Keratinocyte (primary cell): ENCODE results near the gene ADGRA1. TPM values are rescaled to one million over a fixed set of nuclear protein-coding genes. Genes with fewer than 3 reads are reported as not detected.

Experiments
- DNase-seq: peaks from one replicate; pipeline ENCODE4 v3.0.0-alpha.2; 2011; ENCODE audit warnings: low read depth, missing footprints, low spot score
- FAIRE-seq: peaks from 2 replicates; lab custom pipeline; 2011; peaks lifted over from hg19 to GRCh38; lab: Jason Lieb, UNC
- H2AFZ ChIP-seq: 2 replicates; pipeline ENCODE4 v1.6.0; 2012; ENCODE audit warnings: low read length, control low read depth, inconsistent platforms; ENCODE audit not compliant: control insufficient read depth
- H3K27ac ChIP-seq: 2 replicates; pipeline ENCODE4 v1.5.1; 2011; ENCODE audit warnings: low read length; ENCODE audit not compliant: control insufficient read depth, insufficient read depth
- H3K27me3 ChIP-seq: 3 replicates; pipeline ENCODE4 v1.6.0; 2011; ENCODE audit warnings: low read length; ENCODE audit not compliant: control insufficient read depth, insufficient read depth; ENCODE audit errors: extremely low read depth
- H3K36me3 ChIP-seq, 2 experiments: 2 replicates in 1 of 2; 3 replicates in 1 of 2; pipeline ENCODE4 v1.5.1; 2011; ENCODE audit warnings: low read length in 2 of 2, mild to moderate bottlenecking in 1 of 2; ENCODE audit not compliant: control insufficient read depth in 2 of 2, insufficient read depth in 2 of 2; ENCODE audit errors: extremely low read depth in 1 of 2
- H3K4me1 ChIP-seq: 3 replicates; pipeline ENCODE4 v1.5.1; 2011; ENCODE audit warnings: low read length; ENCODE audit not compliant: control insufficient read depth, insufficient read depth; ENCODE audit errors: extremely low read depth
- H3K4me2 ChIP-seq: 3 replicates; pipeline ENCODE4 v1.6.0; 2011; ENCODE audit warnings: low read depth, low read length; ENCODE audit not compliant: control insufficient read depth, insufficient read depth; ENCODE audit errors: extremely low read depth
- H3K4me3 ChIP-seq, 3 experiments: fragments of 200-600 bp in 1 of 3; sonication (generic) in 1 of 3; 2 replicates in 2 of 3; 3 replicates in 1 of 3; pipeline ENCODE4 v1.5.1; 2011 to 2016; ENCODE audit warnings: low read length in 3 of 3, mild to moderate bottlenecking in 3 of 3, control low read depth in 2 of 3, inconsistent platforms in 1 of 3, low read depth in 1 of 3, mixed read lengths in 1 of 3, mixed run types in 1 of 3, moderate library complexity in 1 of 3; ENCODE audit not compliant: control insufficient read depth in 2 of 3, insufficient read depth in 2 of 3; ENCODE audit errors: extremely low read depth in 1 of 3
- H3K79me2 ChIP-seq: 2 replicates; pipeline ENCODE4 v1.6.0; 2012; ENCODE audit warnings: low read length; ENCODE audit not compliant: control insufficient read depth, insufficient read depth
- H3K9ac ChIP-seq: 3 replicates; pipeline ENCODE4 v1.6.0; 2011; ENCODE audit warnings: low read length; ENCODE audit not compliant: control insufficient read depth, insufficient read depth; ENCODE audit errors: extremely low read depth
- H3K9me1 ChIP-seq: 3 replicates; pipeline ENCODE4 v1.6.0; 2011; ENCODE audit warnings: low read length; ENCODE audit not compliant: control insufficient read depth, insufficient read depth; ENCODE audit errors: extremely low read depth
- H3K9me3 ChIP-seq: 2 replicates; pipeline ENCODE4 v1.5.1; 2012; ENCODE audit warnings: low read depth, low read length; ENCODE audit not compliant: control insufficient read depth
- H4K20me1 ChIP-seq: 3 replicates; pipeline ENCODE4 v1.6.0; 2011; ENCODE audit warnings: low read length; ENCODE audit not compliant: control insufficient read depth, insufficient read depth; ENCODE audit errors: extremely low read depth
- CTCF ChIP-seq, 3 experiments: IDR thresholded peaks in 1 of 3; conservative IDR thresholded peaks in 1 of 3; optimal IDR thresholded peaks in 1 of 3; 2 replicates in 2 of 3; 3 replicates in 1 of 3; pipeline versions ENCODE3 to v1.5.1; 2011; ENCODE audit warnings: low read length in 3 of 3, mild to moderate bottlenecking in 3 of 3, moderate library complexity in 2 of 3, control low read depth in 1 of 3, inconsistent platforms in 1 of 3; ENCODE audit not compliant: insufficient read depth in 2 of 3; ENCODE audit errors: extremely low read depth in 1 of 3
- EZH2 ChIP-seq: IDR thresholded peaks from one replicate; pipeline ENCODE4 v1.6.1; 2012; ENCODE audit warnings: inconsistent platforms, mild to moderate bottlenecking, low read length, moderate library complexity
- dilution Hi-C: fragments of 300-500 bp; cut with MboI; formaldehyde crosslinking; loops from one replicate; pipeline ENCODE4 v1.7.0; 2020; ENCODE audit warnings: low sequenced_read_pairs; ENCODE audit not compliant: extremely low pct_ligation_motif_present
- polyA plus RNA-seq, 5 experiments: library from polyadenylated mRNA; depleted of rRNA in 3 of 5; stranded (reverse) in 3 of 5; stranded (forward) in 1 of 5; unstranded in 1 of 5; fragments of >200 nt; gene quantifications; 1 replicate in 1 of 5; 2 replicates in 3 of 5; 3 replicates in 1 of 5; pipeline versions ENCODE4 v1.2.1 to v1.2.3, GENCODE V29; 2011 to 2012; ENCODE audit warnings: missing spikeins in 2 of 5, low read depth in 1 of 5, low replicate concordance in 1 of 5

ADGRA1 gene
- polyA plus RNA-seq, 1 donor (not counting 4 experiments of a cell fraction or from before 2014, with no cell fraction given): not detected

GRCh38 chr10:133070405-133070804 lies 17.3 kb upstream of the ADGRA1 start:
- H3K9me3 ChIP-seq: peaks cover 2% of the 10 kb centered on the region
- no peaks in the 10 kb centered on the region for H3K36me3 ChIP-seq
- no peaks in the 10 kb centered on the region for H3K4me1 ChIP-seq
- H2AFZ ChIP-seq: no peak overlapping the region
- no peak overlapping the region for H3K27ac ChIP-seq
- DNase-seq (no peak), FAIRE-seq (no peak)
- H3K9me1 ChIP-seq: no peaks in the 10 kb centered on the region
- no peak overlapping the region for H3K9ac ChIP-seq
- H3K4me2 ChIP-seq: no peak overlapping the region
- H3K79me2 ChIP-seq: no peaks in the 10 kb centered on the region
- no peaks in the 10 kb centered on the region for H3K27me3 ChIP-seq
- no peak overlapping the region for H3K4me3 ChIP-seq
- TF ChIP-seq EZH2: no peak
- TF ChIP-seq CTCF (optimal IDR thresholded peaks at IDR 0.05 in 1 of 3, IDR thresholded peaks at IDR 0.05 in 1 of 3, conservative IDR thresholded peaks at IDR 0.05 in 1 of 3; ENCODE audit: extremely low read depth in 1 of 3, insufficient read depth in 2 of 3, low read length in 3 of 3): no peak
- no peaks in the 10 kb centered on the region for H4K20me1 ChIP-seq
- dilution Hi-C loops: no loop called here

GRCh38 chr10:133070810-133071209 lies 16.9 kb upstream of the ADGRA1 start:
- H4K20me1 ChIP-seq: no peaks in the 10 kb centered on the region
- no peak overlapping the region for H3K27ac ChIP-seq
- no peak overlapping the region for H3K4me3 ChIP-seq
- no peak overlapping the region for H3K4me2 ChIP-seq
- H3K27me3 ChIP-seq: no peaks in the 10 kb centered on the region
- TF ChIP-seq CTCF (optimal IDR thresholded peaks at IDR 0.05 in 1 of 3, IDR thresholded peaks at IDR 0.05 in 1 of 3, conservative IDR thresholded peaks at IDR 0.05 in 1 of 3; ENCODE audit: extremely low read depth in 1 of 3, insufficient read depth in 2 of 3, low read length in 3 of 3) (no peak), EZH2 (no peak)
- peaks cover 2% of the 10 kb centered on the region for H3K9me3 ChIP-seq
- no peaks in the 10 kb centered on the region for H3K4me1 ChIP-seq
- no peaks in the 10 kb centered on the region for H3K9me1 ChIP-seq
- no peak overlapping the region for H2AFZ ChIP-seq
- H3K9ac ChIP-seq: no peak overlapping the region
- no peaks in the 10 kb centered on the region for H3K36me3 ChIP-seq
- H3K79me2 ChIP-seq: no peaks in the 10 kb centered on the region
- FAIRE-seq (no peak), DNase-seq (no peak)
- dilution Hi-C loops: no loop called here
